Measurements from ENCODE around the gene BRINP1. TPM values are rescaled to one million over a fixed set of nuclear protein-coding genes. Genes with fewer than 3 reads are reported as not detected.

Gene BRINP1
- total and polyA plus RNA-seq, 2 of the 8 experiments (the other 6 are each of a cell fraction or from before 2014, with no cell fraction given) = 19.5 to 20.5 TPM

DNA sequence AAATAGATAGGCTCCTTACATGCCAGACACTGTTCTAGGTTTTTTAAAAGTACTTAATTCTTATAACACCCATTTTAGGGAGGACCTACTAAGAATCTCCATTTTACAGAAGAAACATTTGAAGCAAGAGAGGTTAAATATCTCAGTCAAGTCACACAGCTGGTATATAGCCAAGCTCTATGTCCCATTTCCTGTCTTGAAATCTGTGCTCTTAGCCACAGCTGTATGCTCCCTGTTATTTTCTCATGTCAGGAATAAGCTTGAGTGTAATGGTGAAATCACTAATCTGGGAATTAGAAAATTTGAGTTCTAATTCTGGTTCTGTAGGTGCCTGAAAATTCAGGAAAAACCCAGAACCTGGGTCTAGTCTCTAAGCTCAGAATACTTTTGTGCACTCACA is 208.7 kb downstream of the BRINP1 start:
- no peak for TF ChIP-seq SAP30 (IDR thresholded peaks at IDR 0.05; ENCODE audit: insufficient read depth, insufficient replicate concordance, low read length)
- H3K56ac ChIP-seq (replicated peaks; ENCODE audit: insufficient read length, low read depth, low read length) = no peak overlapping the region

More for the DNA sequence above, 208.7 kb downstream of the BRINP1 start:
- no peak overlapping the region for H3K4ac ChIP-seq (replicated peaks; ENCODE audit: insufficient read length, low read depth, low read length)
- no peaks in the 10 kb centered on the region for H3K79me1 ChIP-seq (ENCODE audit: low read depth, low read length)
- no peaks in the 10 kb centered on the region for H3K9me3 ChIP-seq (ENCODE audit: insufficient read depth in 2 of 2, low read depth in 1 of 2, low read length in 1 of 2)
- H2BK5ac ChIP-seq (ENCODE audit: low read depth, low read length) = no peak overlapping the region
- no peaks in the 10 kb centered on the region for H3K36me3 ChIP-seq (ENCODE audit: control insufficient read depth in 2 of 4, insufficient read depth in 4 of 4, low read length in 3 of 4)
- H2BK15ac ChIP-seq (ENCODE audit: low read length) = no peak overlapping the region
- no peak overlapping the region for H3K14ac ChIP-seq (ENCODE audit: insufficient read length)
- no peak overlapping the region for H2BK20ac ChIP-seq (ENCODE audit: low read length)
- H2AK5ac ChIP-seq (ENCODE audit: low read depth, low read length) = no peak overlapping the region
- POLR2A ChIA-PET (ENCODE audit: partially characterized antibody) = interaction anchor here (1.9 kb wide), 1 partner anchor 8 kb away, joined by 6 read pairs; no protein-coding TSS in a partner anchor
- H4K91ac ChIP-seq (replicated peaks; ENCODE audit: insufficient read length, low read length) = no peak overlapping the region
- no peaks in the 10 kb centered on the region for H3K4me1 ChIP-seq (replicated peaks in 1 of 4; ENCODE audit: control insufficient read depth in 3 of 4, insufficient read depth in 4 of 4, low read length in 3 of 4)
- H2AFZ ChIP-seq (ENCODE audit: low read length) = no peak overlapping the region
- H3K23me2 ChIP-seq (ENCODE audit: low read depth, low read length) = no peaks in the 10 kb centered on the region
- CTCF ChIA-PET (ENCODE audit: partially characterized antibody) = interaction anchor here (0.6 to 1.7 kb wide), 4 partner anchors 18 to 58 kb away, joined by 3 read pairs; no protein-coding TSS in a partner anchor
- FAIRE-seq (no peak), DNase-seq (ENCODE audit: low read depth in 1 of 2, low spot score in 2 of 2) (no peak)
- no peak overlapping the region for H3K4me2 ChIP-seq (ENCODE audit: insufficient read depth in 1 of 2, low read depth in 2 of 2, low read length in 2 of 2)
- H4K5ac ChIP-seq (ENCODE audit: insufficient read length, low read depth, low read length) = no peak overlapping the region
- no peaks in the 10 kb centered on the region for H3K79me2 ChIP-seq (ENCODE audit: control insufficient read depth in 1 of 2, insufficient read depth in 2 of 2, low read length in 2 of 2)
- H2BK12ac ChIP-seq (ENCODE audit: low read depth, low read length) = no peak overlapping the region
- H3K18ac ChIP-seq (ENCODE audit: extremely low read depth, low read length) = no peak overlapping the region
- H2BK120ac ChIP-seq (replicated peaks; ENCODE audit: low read depth, low read length) = no peak overlapping the region
- no peak overlapping the region for H3K4me3 ChIP-seq (ENCODE audit: extremely low read depth in 1 of 4, insufficient read depth in 2 of 4, low read depth in 3 of 4, low read length in 4 of 4)
- H3K27ac ChIP-seq (ENCODE audit: low read depth, low read length) = no peak overlapping the region
- H4K20me1 ChIP-seq (replicated peaks in 1 of 2; ENCODE audit: control insufficient read depth in 1 of 2, insufficient read depth in 2 of 2, low read length in 2 of 2) = no peaks in the 10 kb centered on the region
- no peak overlapping the region for H3K9ac ChIP-seq (replicated peaks in 1 of 4; ENCODE audit: extremely low read depth in 1 of 4, low read depth in 3 of 4, low read length in 3 of 4)
- no peaks in the 10 kb centered on the region for H3K27me3 ChIP-seq (replicated peaks in 1 of 4; ENCODE audit: control insufficient read depth in 3 of 4, extremely low read depth in 1 of 4, insufficient read depth in 3 of 4, low read length in 3 of 4)
- no peak overlapping the region for H4K8ac ChIP-seq (ENCODE audit: extremely low read depth, insufficient read depth, low read length)
- H3K23ac ChIP-seq (ENCODE audit: insufficient read length) = no peak overlapping the region
